CD14-positive monocyte (primary cell): Measurements from ENCODE around the gene CCDC54. TPM values are rescaled to one million over a fixed set of nuclear protein-coding genes. Genes with fewer than 3 reads are reported as not detected.

ENCODE experiments used
- DNase-seq, 3 donors: peaks; one replicate each; pipeline ENCODE4 v3.0.0-alpha.2; 2011 to 2022
- H2AFZ ChIP-seq: 2 replicates; pipeline ENCODE4 v1.6.0; 2012; ENCODE audit warnings: mild to moderate bottlenecking, low read depth, low read length, inconsistent platforms; ENCODE audit not compliant: insufficient read depth, poor library complexity, severe bottlenecking
- H3K27ac ChIP-seq, 2 donors: 1 replicate in 1 of 2; 2 replicates in 1 of 2; pipeline ENCODE4 v1.5.1; 2012 to 2013; ENCODE audit warnings: low read length in 2 of 2, control low read depth in 1 of 2, inconsistent platforms in 1 of 2, low read depth in 1 of 2, mild to moderate bottlenecking in 1 of 2
- H3K27me3 ChIP-seq, 2 donors: one replicate each; pipeline versions ENCODE4 v1.6.0 to v1.6.1; 2011 to 2013; ENCODE audit warnings: low read length in 2 of 2; ENCODE audit not compliant: control insufficient read depth in 2 of 2, insufficient read depth in 2 of 2
- H3K36me3 ChIP-seq, 2 donors: replicated peaks in 1 of 2; 1 replicate in 1 of 2; 2 replicates in 1 of 2; pipeline versions ENCODE4 v1.5.1 to v1.6.1; 2012 to 2013; ENCODE audit warnings: low read length in 2 of 2, control low read depth in 1 of 2, inconsistent platforms in 1 of 2, mild to moderate bottlenecking in 1 of 2; ENCODE audit not compliant: insufficient read depth in 2 of 2, control insufficient read depth in 1 of 2
- H3K4me1 ChIP-seq, 2 donors: 1 replicate in 1 of 2; 2 replicates in 1 of 2; pipeline versions ENCODE4 v1.5.1 to v1.6.1; 2012 to 2013; ENCODE audit warnings: low read length in 2 of 2, control low read depth in 1 of 2, inconsistent platforms in 1 of 2, mild to moderate bottlenecking in 1 of 2, moderate library complexity in 1 of 2; ENCODE audit not compliant: insufficient read depth in 2 of 2, control insufficient read depth in 1 of 2
- H3K4me2 ChIP-seq: replicated peaks from 2 replicates; pipeline ENCODE3; 2012; ENCODE audit warnings: low read length, moderate library complexity, mild to moderate bottlenecking; ENCODE audit not compliant: poor library complexity, severe bottlenecking; ENCODE audit errors: extremely low read depth
- H3K4me3 ChIP-seq, 3 experiments: fragments of 200-600 bp in 1 of 3; sonication (generic) in 1 of 3; replicated peaks in 1 of 3; 1 replicate in 2 of 3; 2 replicates in 1 of 3; pipeline ENCODE4 v1.5.1; 2011 to 2013; ENCODE audit warnings: low read length in 3 of 3, mild to moderate bottlenecking in 3 of 3, control low read depth in 2 of 3, low read depth in 2 of 3, inconsistent platforms in 1 of 3, moderate library complexity in 1 of 3
- H3K79me2 ChIP-seq: 2 replicates; pipeline ENCODE4 v1.6.0; 2012; ENCODE audit warnings: mild to moderate bottlenecking, control low read depth, inconsistent platforms, low read length, moderate library complexity; ENCODE audit not compliant: insufficient read depth
- H3K9ac ChIP-seq: 2 replicates; pipeline ENCODE4 v1.6.0; 2017; ENCODE audit warnings: low read length, mild to moderate bottlenecking; ENCODE audit not compliant: insufficient read depth, poor library complexity, severe bottlenecking
- H3K9me3 ChIP-seq, 2 donors: replicated peaks in 1 of 2; 1 replicate in 1 of 2; 2 replicates in 1 of 2; pipeline versions ENCODE4 v1.5.1 to v1.6.1; 2012 to 2013; ENCODE audit warnings: low read length in 2 of 2, control low read depth in 1 of 2; ENCODE audit not compliant: control insufficient read depth in 1 of 2, insufficient read depth in 1 of 2
- H4K20me1 ChIP-seq: 2 replicates; pipeline ENCODE4 v1.6.0; 2012; ENCODE audit warnings: mild to moderate bottlenecking, low read length, control low read depth, moderate library complexity; ENCODE audit not compliant: insufficient read depth
- H3K27ac Mint-ChIP-seq, 7 donors: one replicate each; pipeline ENCODE4 v1.8.0; 2020; ENCODE audit warnings: mild to moderate bottlenecking in 7 of 7, mixed read lengths in 7 of 7, moderate library complexity in 6 of 7, inconsistent platforms in 2 of 7
- H3K27me3 Mint-ChIP-seq, 3 donors: one replicate each; pipeline ENCODE4 v1.8.0; 2021 to 2022; ENCODE audit warnings: low read depth in 3 of 3, mild to moderate bottlenecking in 3 of 3, mixed read lengths in 3 of 3, moderate library complexity in 3 of 3, inconsistent platforms in 1 of 3
- H3K36me3 Mint-ChIP-seq, 2 donors: one replicate each; pipeline ENCODE4 v1.8.0; 2020; ENCODE audit warnings: mixed read lengths in 2 of 2, inconsistent platforms in 1 of 2, mild to moderate bottlenecking in 1 of 2
- H3K4me1 Mint-ChIP-seq: one replicate; pipeline ENCODE4 v1.8.0; 2020; ENCODE audit warnings: mild to moderate bottlenecking, mixed read lengths
- H3K4me3 Mint-ChIP-seq, 2 donors: one replicate each; pipeline ENCODE4 v1.8.0; 2020; ENCODE audit warnings: mild to moderate bottlenecking in 2 of 2, mixed read lengths in 2 of 2, moderate library complexity in 1 of 2
- H3K9me3 Mint-ChIP-seq, 7 donors: one replicate each; pipeline ENCODE4 v1.8.0; 2020 to 2022; ENCODE audit warnings: mixed read lengths in 7 of 7, mild to moderate bottlenecking in 6 of 7, moderate library complexity in 6 of 7, inconsistent platforms in 2 of 7
- WGBS: methylation state at CpG from one replicate; pipeline ENCODE4 v1.1.5; 2013; ENCODE audit warnings: missing lambda C conversion rate; ENCODE audit not compliant: insufficient coverage; 5-methylcytosine and 5-hydroxymethylcytosine counted together
- intact Hi-C, 2 donors: fragments of 100-400 bp; cut with micrococcal nuclease; formaldehyde crosslinking; loops; one replicate each; pipeline versions ENCODE4 v1.15.0 to v1.15.1; 2023
- polyA plus RNA-seq, 3 donors: library from polyadenylated mRNA; depleted of rRNA in 1 of 3; unstranded in 2 of 3; stranded (reverse) in 1 of 3; fragments of 300-500 nt in 2 of 3; fragments of >200 nt in 1 of 3; fragmentation: Illumina TruSeq in 2 of 3; gene quantifications; 1 replicate in 2 of 3; 2 replicates in 1 of 3; pipeline ENCODE4 v1.2.3, GENCODE V29; 2012 to 2021
- TF ChIP-seq, protein P1 (sequence below): fragments of 200-600 bp; IDR thresholded peaks from one replicate; pipeline ENCODE4 v1.8.0; 2022; ENCODE audit warnings: antibody characterized with exemption, mild to moderate bottlenecking

Gene CCDC54
- polyA plus RNA-seq, 3 donors = not detected

DNA sequence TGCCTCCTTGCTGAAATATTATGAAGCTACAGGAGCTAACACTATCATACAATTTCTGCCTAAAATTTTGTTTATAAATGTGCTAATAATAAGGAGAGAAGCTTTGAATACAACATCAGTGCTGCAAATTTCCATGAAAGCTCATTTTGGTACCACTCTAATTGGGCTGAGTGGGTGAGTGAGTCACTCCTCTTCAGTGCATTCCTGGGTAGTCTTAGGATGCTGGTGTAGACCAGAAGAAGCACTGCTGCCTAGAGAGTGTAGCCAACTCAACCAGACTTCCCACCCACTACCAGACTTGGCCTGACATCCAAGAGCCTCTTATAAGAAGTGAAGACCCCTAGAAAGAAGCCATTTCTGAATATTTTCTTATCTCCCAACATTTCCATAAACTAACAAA, 32.5 kb upstream of the CCDC54 start:
- peaks cover 0 to under 1% (median 0%) of the 10 kb centered on the region in 7 donors for H3K9me3 Mint-ChIP-seq
- no peak overlapping the region for H3K27ac Mint-ChIP-seq
- H3K4me1 Mint-ChIP-seq = peaks cover 5% of the 10 kb centered on the region
- H3K27ac ChIP-seq = no peak overlapping the region
- TF ChIP-seq, protein P1, sequence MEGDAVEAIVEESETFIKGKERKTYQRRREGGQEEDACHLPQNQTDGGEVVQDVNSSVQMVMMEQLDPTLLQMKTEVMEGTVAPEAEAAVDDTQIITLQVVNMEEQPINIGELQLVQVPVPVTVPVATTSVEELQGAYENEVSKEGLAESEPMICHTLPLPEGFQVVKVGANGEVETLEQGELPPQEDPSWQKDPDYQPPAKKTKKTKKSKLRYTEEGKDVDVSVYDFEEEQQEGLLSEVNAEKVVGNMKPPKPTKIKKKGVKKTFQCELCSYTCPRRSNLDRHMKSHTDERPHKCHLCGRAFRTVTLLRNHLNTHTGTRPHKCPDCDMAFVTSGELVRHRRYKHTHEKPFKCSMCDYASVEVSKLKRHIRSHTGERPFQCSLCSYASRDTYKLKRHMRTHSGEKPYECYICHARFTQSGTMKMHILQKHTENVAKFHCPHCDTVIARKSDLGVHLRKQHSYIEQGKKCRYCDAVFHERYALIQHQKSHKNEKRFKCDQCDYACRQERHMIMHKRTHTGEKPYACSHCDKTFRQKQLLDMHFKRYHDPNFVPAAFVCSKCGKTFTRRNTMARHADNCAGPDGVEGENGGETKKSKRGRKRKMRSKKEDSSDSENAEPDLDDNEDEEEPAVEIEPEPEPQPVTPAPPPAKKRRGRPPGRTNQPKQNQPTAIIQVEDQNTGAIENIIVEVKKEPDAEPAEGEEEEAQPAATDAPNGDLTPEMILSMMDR = no peak
- intact Hi-C loops = no loop called here
- H3K27me3 ChIP-seq = no peaks in the 10 kb centered on the region
- no peak overlapping the region for H3K4me3 ChIP-seq
- no peaks in the 10 kb centered on the region for H3K4me1 ChIP-seq
- H3K4me2 ChIP-seq = no peak overlapping the region
- no peak overlapping the region for H3K9ac ChIP-seq
- no peaks in the 10 kb centered on the region for H3K36me3 ChIP-seq
- DNase-seq = no peak
- H3K79me2 ChIP-seq = no peaks in the 10 kb centered on the region
- H3K9me3 ChIP-seq = no peaks in the 10 kb centered on the region
- H3K36me3 Mint-ChIP-seq = no peaks in the 10 kb centered on the region
- H3K27me3 Mint-ChIP-seq = peaks cover 0 to 2% (median 0%) of the 10 kb centered on the region in 3 donors
- H2AFZ ChIP-seq = no peak overlapping the region
- no peak overlapping the region for H3K4me3 Mint-ChIP-seq
- no peaks in the 10 kb centered on the region for H4K20me1 ChIP-seq

DNA sequence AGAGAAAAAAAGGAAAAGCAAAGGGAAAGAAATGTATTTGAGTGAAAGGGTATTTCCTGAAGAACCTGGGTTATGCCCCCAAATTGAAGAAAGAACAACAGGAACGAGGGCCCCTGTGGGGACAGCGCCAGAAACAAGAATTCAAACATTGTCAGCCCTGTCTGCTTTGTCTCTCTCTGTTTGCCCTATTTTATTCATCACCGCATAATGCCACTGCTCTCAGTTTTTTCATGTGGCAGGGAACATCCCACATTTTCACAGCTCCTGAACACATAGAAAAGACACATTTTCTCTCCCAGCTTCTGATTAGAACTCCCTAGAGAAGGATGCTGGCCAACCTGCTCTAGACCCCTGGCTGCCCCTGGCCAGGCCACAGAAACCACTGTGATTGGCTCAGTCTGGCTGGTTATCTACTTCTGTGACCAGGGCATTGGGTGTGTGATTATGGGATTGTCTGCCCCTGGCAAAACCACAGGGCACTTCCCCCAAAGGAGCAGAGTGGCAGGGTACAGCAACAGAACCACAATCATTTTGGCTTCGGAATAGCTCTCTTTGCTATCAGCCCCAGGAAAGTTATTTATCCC, 31.3 kb upstream of the CCDC54 start:
- TF ChIP-seq, protein P1 = no peak
- peaks cover 0 to 2% (median 0%) of the 10 kb centered on the region in 3 donors for H3K27me3 Mint-ChIP-seq
- H3K36me3 Mint-ChIP-seq = no peaks in the 10 kb centered on the region
- intact Hi-C loops = no loop called here
- no peak overlapping the region for H3K4me3 Mint-ChIP-seq
- no peaks in the 10 kb centered on the region for H3K27me3 ChIP-seq
- H3K9ac ChIP-seq = no peak overlapping the region
- no peaks in the 10 kb centered on the region for H3K36me3 ChIP-seq
- H3K4me3 ChIP-seq = no peak overlapping the region
- no peaks in the 10 kb centered on the region for H4K20me1 ChIP-seq
- WGBS = 68% methylated on average over 3 of the region's 4 CpGs
- peaks cover 0 to 3% (median 0%) of the 10 kb centered on the region in 7 donors for H3K9me3 Mint-ChIP-seq
- no peaks in the 10 kb centered on the region for H3K79me2 ChIP-seq
- peaks cover 5% of the 10 kb centered on the region for H3K4me1 Mint-ChIP-seq
- no peak overlapping the region for H3K27ac ChIP-seq
- H3K4me1 ChIP-seq = no peaks in the 10 kb centered on the region
- DNase-seq = no peak
- peak overlapping the region in 1 of 7 donors; percentile 4 for H3K27ac Mint-ChIP-seq
- no peak overlapping the region for H2AFZ ChIP-seq
- H3K4me2 ChIP-seq = no peak overlapping the region
- H3K9me3 ChIP-seq = no peaks in the 10 kb centered on the region
